Measurements from ENCODE around the gene HES7.

HES7 gene

DNA sequence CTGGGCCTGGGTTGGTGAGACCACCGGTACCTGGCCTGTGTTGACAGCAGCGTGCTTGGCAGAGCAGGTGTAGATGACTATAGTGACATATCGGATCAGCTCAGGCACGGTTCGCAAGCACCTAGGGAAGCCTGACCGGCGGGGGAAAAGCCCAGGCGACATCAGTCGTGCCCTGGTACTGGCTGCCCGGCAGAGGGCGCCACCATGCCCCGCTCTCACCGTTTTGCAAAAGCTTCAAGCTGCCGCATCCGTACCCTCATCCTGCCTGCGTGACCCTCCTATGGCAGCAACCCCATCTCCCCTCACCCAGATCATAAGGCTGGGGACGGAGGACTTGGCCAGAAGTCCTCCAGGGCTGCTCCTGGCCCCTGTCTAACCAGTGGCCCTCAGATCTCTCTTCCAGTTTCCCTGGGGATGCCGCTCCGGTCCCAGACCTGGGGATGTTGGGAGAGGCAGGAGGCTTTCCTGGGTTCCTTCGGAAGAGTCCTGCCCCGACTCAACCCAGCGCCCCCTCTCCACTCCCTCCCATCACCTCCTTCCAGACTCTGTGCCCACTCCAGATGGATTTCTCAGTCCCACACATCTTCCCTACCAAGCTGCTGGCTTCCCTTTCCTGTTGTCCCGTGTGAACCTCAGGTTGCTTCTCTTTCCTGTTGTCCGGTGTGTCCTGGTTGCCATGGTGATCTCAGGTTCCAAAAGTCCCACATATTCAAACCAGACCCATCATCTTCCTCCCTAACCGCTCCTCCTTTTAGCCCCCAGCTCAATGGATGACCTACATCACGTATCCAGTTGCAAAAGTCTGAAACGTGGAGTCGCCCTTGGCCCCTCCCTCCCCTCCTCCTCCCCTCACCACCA is 50.0 kb downstream of the HES7 start:
- DNase-seq (ENCODE audit: low read depth, low spot score): no peak

DNA sequence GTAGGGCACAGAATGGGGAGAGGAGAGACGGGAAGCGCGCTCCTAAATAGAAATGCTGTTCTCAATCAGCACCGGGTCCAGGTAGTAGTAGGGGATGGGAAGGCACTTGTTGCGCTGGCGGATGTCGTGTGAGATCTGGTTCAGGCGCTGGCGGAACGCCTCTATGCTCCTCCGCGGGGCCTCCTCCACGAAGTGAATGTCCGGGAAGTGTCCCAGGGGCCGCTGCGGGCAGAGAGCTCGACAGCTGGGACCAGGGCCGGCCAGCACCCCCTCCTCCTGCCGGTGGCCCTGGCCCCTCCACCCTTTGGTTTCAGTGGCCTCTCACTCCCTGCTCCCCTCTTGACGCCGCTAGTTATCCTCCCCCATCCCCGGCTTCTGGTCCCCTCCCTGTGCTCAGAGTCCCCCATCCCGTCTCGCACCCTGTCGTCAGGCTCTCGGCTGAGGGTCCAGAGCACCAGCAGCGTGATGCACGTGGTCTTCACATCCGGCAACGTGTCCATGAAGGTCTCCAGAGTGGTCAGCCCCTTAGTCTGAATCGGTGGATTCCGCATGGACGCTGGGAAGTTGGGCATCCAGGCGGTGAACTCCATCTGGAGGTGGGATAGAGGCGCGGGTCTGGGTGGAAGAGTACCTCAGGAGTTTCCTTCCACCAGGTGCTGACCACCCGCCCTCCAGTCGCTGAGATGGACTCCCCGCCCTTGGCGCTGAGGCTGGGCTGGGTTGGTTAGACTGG is 51.0 kb downstream of the HES7 start:
- DNase-seq (ENCODE audit: low read depth, low spot score): no peak

DNA sequence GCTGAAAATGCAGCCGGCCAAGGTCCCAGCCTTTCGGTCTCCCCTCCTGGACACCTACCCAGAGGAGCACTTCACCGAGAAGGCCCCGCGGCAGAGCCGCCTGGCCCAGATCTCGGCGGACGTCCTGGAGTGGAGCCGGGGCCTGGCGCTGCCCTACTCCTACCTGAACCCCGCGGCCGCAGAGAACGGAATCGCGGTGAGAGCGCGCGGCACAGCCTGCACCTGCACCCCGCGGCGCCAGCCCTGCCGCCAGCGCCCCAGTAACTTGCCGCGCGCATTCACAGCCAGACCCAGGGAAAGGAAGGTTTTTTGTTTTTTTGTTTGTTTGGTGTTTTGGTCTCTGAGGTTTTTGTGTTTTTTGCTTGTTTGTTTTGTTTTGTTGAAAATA is 51.6 kb downstream of the HES7 start:
- DNase-seq (ENCODE audit: low read depth, low spot score): no peak

DNA sequence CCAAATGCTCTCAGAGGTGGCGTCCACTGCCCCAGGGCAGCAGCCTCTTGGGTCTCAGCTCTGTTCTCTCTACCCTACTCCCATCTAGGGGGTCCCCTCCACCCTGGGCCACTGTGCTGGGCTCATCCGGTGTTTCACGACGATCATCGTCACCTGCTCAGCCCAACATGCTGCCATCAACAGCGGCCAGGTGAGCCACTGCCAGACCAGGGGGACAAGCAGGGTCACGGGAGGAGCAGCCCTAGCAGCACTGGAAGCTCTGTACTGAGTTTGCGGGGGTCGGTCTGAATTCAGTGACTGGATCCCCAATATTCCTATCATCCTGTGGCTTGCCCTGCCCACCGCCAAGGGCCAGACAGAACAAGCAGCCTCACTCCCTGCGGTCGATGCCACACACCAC is 52.4 kb downstream of the HES7 start:
- DNase-seq (ENCODE audit: low read depth, low spot score): no peak

Measured in brain pericyte (primary cell).